ENCODE results near the gene TATDN2.

TATDN2 gene

DNA sequence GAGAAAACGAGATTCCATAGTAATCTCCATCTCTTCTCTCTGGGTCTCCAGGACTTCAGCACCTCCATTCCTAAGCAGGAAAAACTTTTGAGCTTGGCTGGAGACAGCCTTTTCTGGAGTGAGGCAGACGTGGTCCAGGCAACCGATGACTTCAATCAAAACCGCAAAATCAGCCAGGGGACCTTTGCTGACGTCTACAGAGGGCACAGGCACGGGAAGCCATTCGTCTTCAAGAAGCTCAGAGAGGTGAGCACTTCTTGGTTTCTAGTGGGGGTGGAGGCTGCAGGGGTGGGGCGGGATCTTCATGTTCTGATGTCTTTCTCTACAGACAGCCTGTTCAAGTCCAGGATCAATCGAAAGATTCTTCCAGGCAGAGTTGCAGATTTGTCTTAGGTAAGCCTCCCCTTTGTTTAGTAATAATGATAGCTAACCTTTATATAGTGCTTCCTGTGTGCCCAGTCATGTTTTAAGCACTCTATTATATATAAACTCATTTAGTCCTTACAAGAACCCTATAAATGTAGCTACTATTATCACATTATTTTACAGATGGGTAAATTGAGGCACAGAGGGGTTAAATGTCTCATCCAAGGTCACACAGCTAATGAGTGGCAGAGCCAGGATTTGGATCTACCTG lies 35.0 kb upstream of the TATDN2 start:
- no peak overlapping the region for H3K4me2 ChIP-seq (ENCODE audit: low read length)
- H3K4me3 ChIP-seq (ENCODE audit: low read length) = no peak overlapping the region
- no peak overlapping the region for H3K9ac ChIP-seq (ENCODE audit: low read length)

DNA sequence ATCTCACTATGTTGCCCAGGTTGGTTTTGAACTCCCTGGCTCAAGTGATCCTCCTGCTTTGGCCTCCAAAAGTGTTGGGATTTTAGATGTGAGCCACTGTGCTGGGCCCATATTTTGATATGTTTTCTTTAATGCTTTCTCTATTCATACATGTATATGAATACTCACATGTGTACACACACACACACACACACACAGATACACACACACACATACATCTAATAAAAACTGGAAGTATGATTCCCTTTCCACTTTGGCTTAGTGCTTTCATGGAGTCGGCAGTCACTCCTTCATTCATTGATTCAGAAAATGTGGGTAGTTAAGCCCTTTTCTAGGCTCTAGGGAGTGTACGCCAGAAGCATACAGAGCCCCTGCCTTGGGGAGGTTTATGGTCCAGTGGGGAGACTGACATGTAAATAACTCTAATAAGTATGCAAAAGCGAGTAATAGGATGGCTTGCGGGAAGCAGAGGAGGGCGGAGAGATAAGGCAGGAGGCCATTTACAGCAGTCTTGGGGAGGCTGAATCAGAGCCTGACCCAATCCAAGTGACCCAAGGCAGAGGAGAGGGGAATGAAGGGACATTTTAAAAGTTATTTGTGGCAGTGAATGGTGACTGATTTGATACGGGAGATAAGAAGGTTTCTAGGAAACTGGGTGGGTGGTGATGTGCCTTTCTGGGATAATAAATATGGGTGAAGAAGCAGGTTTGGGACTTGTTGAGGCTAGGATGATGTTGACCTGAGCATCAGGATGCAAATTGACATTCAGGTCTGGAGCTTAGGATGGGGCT lies 32.5 kb upstream of the TATDN2 start:
- H3K27me3 ChIP-seq (ENCODE audit: insufficient read depth, low read length, poor library complexity) = no peaks in the 10 kb centered on the region
- H3K36me3 ChIP-seq (ENCODE audit: control insufficient read depth, insufficient read depth, low read length) = no peaks in the 10 kb centered on the region
- WGBS (ENCODE audit: extremely low coverage, insufficient coverage, low lambda C conversion rate) = no CpG with 5 or more reads among the region's 6 CpGs
- no peak overlapping the region for H3K4me2 ChIP-seq (ENCODE audit: low read length)
- no peak overlapping the region for H3K9ac ChIP-seq (ENCODE audit: low read length)
- no peak overlapping the region for H3K56ac ChIP-seq (ENCODE audit: low read length)
- no peak for DNase-seq
- no peak overlapping the region for H3K27ac ChIP-seq (ENCODE audit: low read depth, low read length)
- no peak overlapping the region for H3K4ac ChIP-seq (ENCODE audit: low read depth, low read length)
- no peak overlapping the region for H3K23ac ChIP-seq (ENCODE audit: low read length)
- no peaks in the 10 kb centered on the region for H3K79me1 ChIP-seq (ENCODE audit: low read length)
- H2AK5ac ChIP-seq (ENCODE audit: low read length) = no peak overlapping the region
- no peaks in the 10 kb centered on the region for H3K79me2 ChIP-seq (ENCODE audit: control insufficient read depth, insufficient read depth, low read length)
- H2BK5ac ChIP-seq (ENCODE audit: low read length) = no peak overlapping the region
- H2BK120ac ChIP-seq (ENCODE audit: low read depth, low read length) = no peak overlapping the region
- no peak overlapping the region for H3K4me3 ChIP-seq (ENCODE audit: low read length)
- H3K18ac ChIP-seq (ENCODE audit: low read length) = no peak overlapping the region
- no peak overlapping the region for H4K5ac ChIP-seq (ENCODE audit: low read length)
- no peaks in the 10 kb centered on the region for H3K4me1 ChIP-seq (ENCODE audit: control insufficient read depth, low read depth, low read length)
- no peak overlapping the region for H4K8ac ChIP-seq (ENCODE audit: low read depth, low read length)
- H2BK15ac ChIP-seq (replicated peaks; ENCODE audit: low read depth) = no peak overlapping the region

More for the DNA sequence above, 35.0 kb upstream of the TATDN2 start:
- Histone ChIP-seq H3K56ac (ENCODE audit: low read length) (no peak overlapping the region), H4K8ac (ENCODE audit: low read depth, low read length) (no peak overlapping the region), H2BK15ac (replicated peaks; ENCODE audit: low read depth) (no peak overlapping the region), H3K79me1 (ENCODE audit: low read length) (no peaks in the 10 kb centered on the region), H2AK5ac (ENCODE audit: low read length) (no peak overlapping the region), H3K27ac (ENCODE audit: low read depth, low read length) (no peak overlapping the region), H2BK5ac (ENCODE audit: low read length) (no peak overlapping the region), H2BK120ac (ENCODE audit: low read depth, low read length) (no peak overlapping the region), H4K5ac (ENCODE audit: low read length) (no peak overlapping the region), H3K4ac (ENCODE audit: low read depth, low read length) (no peak overlapping the region), H3K36me3 (ENCODE audit: control insufficient read depth, insufficient read depth, low read length) (no peaks in the 10 kb centered on the region), H3K18ac (ENCODE audit: low read length) (no peak overlapping the region), H3K27me3 (ENCODE audit: insufficient read depth, low read length, poor library complexity) (no peaks in the 10 kb centered on the region), H3K23ac (ENCODE audit: low read length) (no peak overlapping the region), H3K79me2 (ENCODE audit: control insufficient read depth, insufficient read depth, low read length) (no peaks in the 10 kb centered on the region), H3K4me1 (ENCODE audit: control insufficient read depth, low read depth, low read length) (no peaks in the 10 kb centered on the region)
- DNase-seq = no peak
- WGBS (ENCODE audit: extremely low coverage, insufficient coverage, low lambda C conversion rate) = no CpG with 5 or more reads among the region's 9 CpGs

DNA sequence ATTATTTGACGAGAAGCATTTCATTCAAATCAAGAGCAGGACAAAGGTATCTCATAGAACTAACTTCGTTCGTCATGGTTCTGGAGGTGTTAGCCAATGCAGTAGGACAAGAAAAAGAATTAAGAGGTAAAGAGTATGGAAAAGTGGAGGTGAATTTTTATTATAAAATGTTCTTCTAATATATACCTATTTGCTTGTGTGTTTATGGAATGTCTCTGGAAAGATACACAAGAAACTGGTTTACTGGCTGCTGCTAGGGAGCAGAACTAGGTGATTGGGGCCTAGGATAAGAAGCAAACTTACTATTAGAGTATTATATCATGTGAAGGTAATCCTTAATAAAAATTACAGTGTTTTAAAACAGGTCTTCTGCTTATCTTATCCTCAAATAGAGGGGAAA lies 30.9 kb upstream of the TATDN2 start:
- H3K4me1 ChIP-seq (ENCODE audit: control insufficient read depth, low read depth, low read length) = no peaks in the 10 kb centered on the region
- H4K5ac ChIP-seq (ENCODE audit: low read length) = no peak overlapping the region
- no peak overlapping the region for H3K23ac ChIP-seq (ENCODE audit: low read length)
- no CpG with 5 or more reads among the region's 3 CpGs for WGBS (ENCODE audit: extremely low coverage, insufficient coverage, low lambda C conversion rate)
- no peak for DNase-seq
- H2BK15ac ChIP-seq (replicated peaks; ENCODE audit: low read depth) = no peak overlapping the region
- H3K27ac ChIP-seq (ENCODE audit: low read depth, low read length) = no peak overlapping the region
- H4K8ac ChIP-seq (ENCODE audit: low read depth, low read length) = no peak overlapping the region
- no peak overlapping the region for H3K4ac ChIP-seq (ENCODE audit: low read depth, low read length)
- no peaks in the 10 kb centered on the region for H3K79me1 ChIP-seq (ENCODE audit: low read length)
- no peak overlapping the region for H2AK5ac ChIP-seq (ENCODE audit: low read length)
- no peak overlapping the region for H3K56ac ChIP-seq (ENCODE audit: low read length)
- H3K9ac ChIP-seq (ENCODE audit: low read length) = no peak overlapping the region
- no peak overlapping the region for H3K4me3 ChIP-seq (ENCODE audit: low read length)
- H3K79me2 ChIP-seq (ENCODE audit: control insufficient read depth, insufficient read depth, low read length) = no peaks in the 10 kb centered on the region
- H3K27me3 ChIP-seq (ENCODE audit: insufficient read depth, low read length, poor library complexity) = no peaks in the 10 kb centered on the region
- H2BK5ac ChIP-seq (ENCODE audit: low read length) = no peak overlapping the region
- H3K36me3 ChIP-seq (ENCODE audit: control insufficient read depth, insufficient read depth, low read length) = no peaks in the 10 kb centered on the region
- H3K18ac ChIP-seq (ENCODE audit: low read length) = no peak overlapping the region
- H3K4me2 ChIP-seq (ENCODE audit: low read length) = no peak overlapping the region
- no peak overlapping the region for H2BK120ac ChIP-seq (ENCODE audit: low read depth, low read length)

DNA sequence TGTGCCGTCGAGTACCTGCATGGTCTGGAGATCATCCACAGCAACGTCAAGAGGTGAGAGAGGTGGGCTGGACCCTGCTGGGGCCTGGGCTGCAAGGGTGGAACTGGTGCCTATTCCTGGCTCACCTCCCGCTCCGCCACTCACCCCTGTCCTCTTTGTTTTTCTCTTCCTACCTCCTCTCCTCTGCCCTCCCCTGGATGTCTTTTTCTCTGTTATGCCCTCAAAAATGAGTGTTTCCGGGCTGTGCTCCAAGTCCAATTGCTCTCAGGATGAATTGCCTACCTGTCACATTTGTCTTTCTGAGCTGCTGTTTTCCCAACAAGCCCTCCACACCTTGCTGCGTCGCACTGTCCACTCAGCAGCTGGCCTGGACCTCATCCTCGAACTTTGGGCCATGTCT lies 28.5 kb upstream of the TATDN2 start:
- H3K4me1 ChIP-seq (ENCODE audit: control insufficient read depth, low read depth, low read length) = no peaks in the 10 kb centered on the region
- H2BK5ac ChIP-seq (ENCODE audit: low read length) = no peak overlapping the region
- no peak overlapping the region for H3K4me2 ChIP-seq (ENCODE audit: low read length)
- no peak overlapping the region for H2BK120ac ChIP-seq (ENCODE audit: low read depth, low read length)
- no peaks in the 10 kb centered on the region for H3K36me3 ChIP-seq (ENCODE audit: control insufficient read depth, insufficient read depth, low read length)
- H4K8ac ChIP-seq (ENCODE audit: low read depth, low read length) = no peak overlapping the region
- no peaks in the 10 kb centered on the region for H3K79me1 ChIP-seq (ENCODE audit: low read length)
- no peaks in the 10 kb centered on the region for H3K79me2 ChIP-seq (ENCODE audit: control insufficient read depth, insufficient read depth, low read length)
- no peak overlapping the region for H3K4me3 ChIP-seq (ENCODE audit: low read length)
- no CpG with 5 or more reads among the region's 9 CpGs for WGBS (ENCODE audit: extremely low coverage, insufficient coverage, low lambda C conversion rate)
- H3K18ac ChIP-seq (ENCODE audit: low read length) = no peak overlapping the region
- DNase-seq = no peak
- H3K4ac ChIP-seq (ENCODE audit: low read depth, low read length) = no peak overlapping the region
- no peak overlapping the region for H2AK5ac ChIP-seq (ENCODE audit: low read length)
- H4K5ac ChIP-seq (ENCODE audit: low read length) = no peak overlapping the region
- H2BK15ac ChIP-seq (replicated peaks; ENCODE audit: low read depth) = no peak overlapping the region
- H3K27me3 ChIP-seq (ENCODE audit: insufficient read depth, low read length, poor library complexity) = no peaks in the 10 kb centered on the region
- no peak overlapping the region for H3K9ac ChIP-seq (ENCODE audit: low read length)
- no peak overlapping the region for H3K23ac ChIP-seq (ENCODE audit: low read length)
- H3K56ac ChIP-seq (ENCODE audit: low read length) = peak overlapping the region; percentile 15
- H3K27ac ChIP-seq (ENCODE audit: low read depth, low read length) = no peak overlapping the region

DNA sequence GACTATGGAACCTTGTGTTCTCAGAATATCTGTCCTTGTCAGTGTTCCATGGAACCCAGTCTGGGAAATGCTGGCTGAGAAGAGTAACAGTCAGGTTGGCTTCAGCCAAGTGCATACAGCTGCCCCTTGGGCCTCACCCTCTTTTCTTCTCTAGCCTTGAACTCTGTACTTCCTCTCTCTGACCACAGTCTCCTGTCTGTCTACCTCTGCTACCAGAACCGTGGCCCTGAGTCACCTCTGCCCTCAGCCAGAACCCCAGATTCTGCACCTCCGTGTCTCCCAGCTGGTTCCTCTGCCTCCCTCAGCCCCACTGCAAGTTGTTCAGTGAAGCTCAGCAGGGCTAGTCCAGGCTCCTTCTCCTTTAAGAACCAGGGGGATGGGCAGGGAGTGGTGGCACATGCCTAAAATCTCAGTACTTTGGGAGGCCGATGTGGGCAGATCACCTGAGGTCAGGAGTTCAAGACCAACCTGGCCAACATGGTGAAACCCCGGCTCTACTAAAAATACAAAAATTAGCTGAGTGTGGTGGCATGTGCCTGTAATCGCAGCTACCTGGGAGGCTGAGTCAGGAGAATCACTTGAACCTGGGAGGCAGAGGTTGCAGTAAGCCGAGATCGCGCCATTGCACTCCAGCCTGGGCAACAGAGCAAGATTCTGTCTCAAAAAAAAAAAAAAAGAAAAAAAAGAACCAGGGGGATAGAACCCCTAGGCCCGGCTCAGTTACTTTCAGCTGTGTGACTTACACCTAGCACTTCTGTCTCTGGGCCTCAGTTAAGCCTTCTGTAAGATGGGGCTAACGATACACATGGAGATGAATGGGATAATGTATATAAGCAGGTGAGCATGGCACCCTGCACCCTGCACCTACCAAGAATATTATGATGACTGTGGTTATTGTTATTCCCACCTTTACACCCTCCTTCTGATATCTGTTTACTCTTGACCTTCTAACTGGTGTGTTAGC lies 24.3 kb upstream of the TATDN2 start:
- Histone ChIP-seq H3K27ac (ENCODE audit: low read depth, low read length) (no peak overlapping the region), H3K4me1 (ENCODE audit: control insufficient read depth, low read depth, low read length) (no peaks in the 10 kb centered on the region), H3K4me3 (ENCODE audit: low read length) (no peak overlapping the region), H3K4ac (ENCODE audit: low read depth, low read length) (no peak overlapping the region), H3K18ac (ENCODE audit: low read length) (no peak overlapping the region), H2AK5ac (ENCODE audit: low read length) (no peak overlapping the region), H4K5ac (ENCODE audit: low read length) (no peak overlapping the region), H3K36me3 (ENCODE audit: control insufficient read depth, insufficient read depth, low read length) (no peaks in the 10 kb centered on the region), H3K27me3 (ENCODE audit: insufficient read depth, low read length, poor library complexity) (no peaks in the 10 kb centered on the region), H3K9ac (ENCODE audit: low read length) (no peak overlapping the region), H2BK120ac (ENCODE audit: low read depth, low read length) (no peak overlapping the region), H2BK15ac (replicated peaks; ENCODE audit: low read depth) (no peak overlapping the region), H2BK5ac (ENCODE audit: low read length) (no peak overlapping the region), H3K56ac (ENCODE audit: low read length) (no peak overlapping the region), H3K4me2 (ENCODE audit: low read length) (no peak overlapping the region), H4K8ac (ENCODE audit: low read depth, low read length) (no peak overlapping the region), H3K79me2 (ENCODE audit: control insufficient read depth, insufficient read depth, low read length) (no peaks in the 10 kb centered on the region), H3K79me1 (ENCODE audit: low read length) (no peaks in the 10 kb centered on the region), H3K23ac (ENCODE audit: low read length) (no peak overlapping the region)
- WGBS (ENCODE audit: extremely low coverage, insufficient coverage, low lambda C conversion rate) = no CpG with 5 or more reads among the region's 10 CpGs
- DNase-seq = no peak

Data from mesendoderm (in vitro differentiated cells).